PFSK-1 (cell line): ENCODE data around the gene DSTN.

Experiments used
- FOXP2 ChIP-seq: optimal IDR thresholded peaks from 2 replicates; pipeline ENCODE3; 2011; ENCODE audit warnings: borderline replicate concordance, control low read depth, inconsistent platforms; ENCODE audit not compliant: insufficient read depth; ENCODE audit errors: extremely low read length, extremely low read depth
- POLR2AphosphoS5 ChIP-seq: IDR thresholded peaks from 2 replicates; pipeline ENCODE4 v1.6.1; 2012; ENCODE audit warnings: low read depth, mild to moderate bottlenecking, control low read depth, low read length, moderate library complexity
- REST ChIP-seq, 2 experiments: IDR thresholded peaks; 2 replicates each; pipeline versions ENCODE4 v1.6.1 to v1.8.0; 2011 to 2012; ENCODE audit warnings: low read depth in 2 of 2, low read length in 2 of 2, control low read depth in 1 of 2, inconsistent platforms in 1 of 2, mild to moderate bottlenecking in 1 of 2, moderate library complexity in 1 of 2; ENCODE audit not compliant: insufficient read depth in 1 of 2
- TAF1 ChIP-seq: IDR thresholded peaks from 2 replicates; pipeline ENCODE4 v1.6.1; 2012; ENCODE audit warnings: low read length, control low read depth, borderline replicate concordance; ENCODE audit not compliant: insufficient read depth

- TF ChIP-seq POLR2AphosphoS5 (no peak), REST (IDR thresholded peaks at IDR 0.05; ENCODE audit: insufficient read depth in 1 of 2, low read depth in 2 of 2, low read length in 2 of 2) (no peak), TAF1 (no peak), FOXP2 (no peak)
Observed at GRCh38 chr20:17617212-17617867, 47.5 kb downstream of the DSTN start.
